Lung (tissue), 16 donors: ENCODE measurements around the gene PTGDR. TPM values are rescaled to one million over a fixed set of nuclear protein-coding genes. Genes with fewer than 3 reads are reported as not detected.
A peak's percentile ranks its signal among the peaks of the same experiment; 100 is the strongest.

Experiments
- ATAC-seq: fragments of 200-7000 bp; cut with Tn5 transposase; one replicate; pipeline ENCODE4 v1.9.1; 2020; ENCODE audit warnings: moderate number of reproducible peaks; ENCODE audit not compliant: insufficient read depth, low FRiP score
- DNase-seq, 3 donors: peaks; one replicate each; pipeline ENCODE4 v3.0.0-alpha.2; 2013 to 2017
- H3K27ac ChIP-seq, 2 donors: one replicate each; pipeline ENCODE4 v1.5.1; 2013; ENCODE audit warnings: mild to moderate bottlenecking in 2 of 2, moderate library complexity in 2 of 2, control low read depth in 1 of 2, inconsistent platforms in 1 of 2, low read depth in 1 of 2, low read length in 1 of 2
- H3K27me3 ChIP-seq, 3 donors: one replicate each; pipeline ENCODE4 v1.5.1; 2013; ENCODE audit warnings: low read length in 2 of 3; ENCODE audit not compliant: control insufficient read depth in 3 of 3, insufficient read depth in 3 of 3
- H3K36me3 ChIP-seq, 4 donors: one replicate each; pipeline ENCODE4 v1.5.1; 2013; ENCODE audit warnings: low read length in 4 of 4, mild to moderate bottlenecking in 1 of 4, moderate library complexity in 1 of 4; ENCODE audit not compliant: control insufficient read depth in 4 of 4, insufficient read depth in 4 of 4
- H3K4me1 ChIP-seq, 5 donors: one replicate each; pipeline ENCODE4 v1.5.1; 2013; ENCODE audit warnings: low read length in 5 of 5, mild to moderate bottlenecking in 2 of 5, moderate library complexity in 1 of 5; ENCODE audit not compliant: control insufficient read depth in 5 of 5, insufficient read depth in 5 of 5
- H3K4me3 ChIP-seq: one replicate; pipeline ENCODE4 v1.5.1; 2013; ENCODE audit warnings: mild to moderate bottlenecking, control low read depth, moderate library complexity
- H3K9ac ChIP-seq, 2 donors: one replicate each; pipeline ENCODE4 v1.5.1; 2013; ENCODE audit warnings: low read length in 2 of 2, control low read depth in 1 of 2; ENCODE audit not compliant: insufficient read depth in 1 of 2
- H3K9me3 ChIP-seq, 4 donors: one replicate each; pipeline ENCODE4 v1.5.1; 2013; ENCODE audit warnings: low read length in 3 of 4, mild to moderate bottlenecking in 1 of 4, moderate library complexity in 1 of 4; ENCODE audit not compliant: control insufficient read depth in 4 of 4, insufficient read depth in 3 of 4
- CTCF ChIP-seq: IDR thresholded peaks from 2 replicates; pipeline ENCODE4 v1.5.1; 2012; ENCODE audit warnings: mild to moderate bottlenecking; ENCODE audit errors: control extremely low read depth, extremely low read depth
- WGBS, 2 donors: extraction: QIAGEN DNeasy Blood & Tissue Kit; methylation state at CpG; one replicate each; pipeline ENCODE4 v1.1.7; 2013; 5-methylcytosine and 5-hydroxymethylcytosine counted together
- long read RNA-seq, 5 donors: transcript quantifications; one replicate each; lab custom pipeline, GENCODE V29; 2026
- polyA plus RNA-seq, 2 donors: library from polyadenylated mRNA; stranded (reverse); fragments of 200-250 nt; gene quantifications; one replicate each; pipeline ENCODE4 v1.2.1, GENCODE V29; 2013
- total RNA-seq, 2 donors: library from RNA; depleted of rRNA in 1 of 2; stranded (reverse); fragments of >200 nt in 1 of 2; gene quantifications; one replicate each; pipeline ENCODE4 v1.2.1, GENCODE V29; 2014 to 2021
- donor health status: control.
- donor health status: control.
- donor health status: Bipolar disorder and iron deficiency.
- donor health status: healthy.
- donor health status: DM: yes; HTN: yes; CAD: no.

PTGDR gene
- 1 to 10 TPM in 1 of 2 donors, under 1 TPM in 1; 0.88 to 1.7 TPM for total RNA-seq
- polyA plus RNA-seq, result under 1 TPM; 0.31 to 0.53 TPM
- long read RNA-seq, donor 1, result 0 reads
- long read RNA-seq, donor 2, result 0 reads
- long read RNA-seq, donor 3, result 0 reads
- long read RNA-seq, donor 4, partial matches to known transcripts, result 0 of 1 reads
- long read RNA-seq, donor 4, other reads (novel, unspliced or antisense), result 0 of 1 reads
- long read RNA-seq, donor 5, result 0 reads

DNA sequence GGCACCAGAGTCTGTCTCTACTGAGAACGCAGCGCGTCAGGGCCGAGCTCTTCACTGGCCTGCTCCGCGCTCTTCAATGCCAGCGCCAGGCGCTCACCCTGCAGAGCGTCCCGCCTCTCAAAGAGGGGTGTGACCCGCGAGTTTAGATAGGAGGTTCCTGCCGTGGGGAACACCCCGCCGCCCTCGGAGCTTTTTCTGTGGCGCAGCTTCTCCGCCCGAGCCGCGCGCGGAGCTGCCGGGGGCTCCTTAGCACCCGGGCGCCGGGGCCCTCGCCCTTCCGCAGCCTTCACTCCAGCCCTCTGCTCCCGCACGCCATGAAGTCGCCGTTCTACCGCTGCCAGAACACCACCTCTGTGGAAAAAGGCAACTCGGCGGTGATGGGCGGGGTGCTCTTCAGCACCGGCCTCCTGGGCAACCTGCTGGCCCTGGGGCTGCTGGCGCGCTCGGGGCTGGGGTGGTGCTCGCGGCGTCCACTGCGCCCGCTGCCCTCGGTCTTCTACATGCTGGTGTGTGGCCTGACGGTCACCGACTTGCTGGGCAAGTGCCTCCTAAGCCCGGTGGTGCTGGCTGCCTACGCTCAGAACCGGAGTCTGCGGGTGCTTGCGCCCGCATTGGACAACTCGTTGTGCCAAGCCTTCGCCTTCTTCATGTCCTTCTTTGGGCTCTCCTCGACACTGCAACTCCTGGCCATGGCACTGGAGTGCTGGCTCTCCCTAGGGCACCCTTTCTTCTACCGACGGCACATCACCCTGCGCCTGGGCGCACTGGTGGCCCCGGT, at the start of gene PTGDR:
Gene PTGDR (plus strand): TSS at position 198 of the 778 bp plus-strand sequence. CDS start 117 bp downstream, at position 315.
- ATAC-seq (no peak), DNase-seq (peak in 2 of 3 donors; percentile 11 to 21)
- no peaks in the 10 kb centered on the region for H3K36me3 ChIP-seq
- peaks cover 0 to 16% (median 12%) of the 10 kb centered on the region in 5 donors for H3K4me1 ChIP-seq
- H3K4me3 ChIP-seq, result peak within 1 kb of the TSS; percentile 50
- 1 to 3% methylated on average over 62 to 63 of the region's 63 CpGs for WGBS, 2 donors
- peaks cover 5 to 54% (median 44%) of the 10 kb centered on the region in 3 donors for H3K27me3 ChIP-seq
- no peak within 1 kb of the TSS for H3K9ac ChIP-seq
- peak within 1 kb of the TSS in 1 of 2 donors; percentile 35 for H3K27ac ChIP-seq
- H3K9me3 ChIP-seq, result no peaks in the 10 kb centered on the region
- TF ChIP-seq CTCF, result no peak

DNA sequence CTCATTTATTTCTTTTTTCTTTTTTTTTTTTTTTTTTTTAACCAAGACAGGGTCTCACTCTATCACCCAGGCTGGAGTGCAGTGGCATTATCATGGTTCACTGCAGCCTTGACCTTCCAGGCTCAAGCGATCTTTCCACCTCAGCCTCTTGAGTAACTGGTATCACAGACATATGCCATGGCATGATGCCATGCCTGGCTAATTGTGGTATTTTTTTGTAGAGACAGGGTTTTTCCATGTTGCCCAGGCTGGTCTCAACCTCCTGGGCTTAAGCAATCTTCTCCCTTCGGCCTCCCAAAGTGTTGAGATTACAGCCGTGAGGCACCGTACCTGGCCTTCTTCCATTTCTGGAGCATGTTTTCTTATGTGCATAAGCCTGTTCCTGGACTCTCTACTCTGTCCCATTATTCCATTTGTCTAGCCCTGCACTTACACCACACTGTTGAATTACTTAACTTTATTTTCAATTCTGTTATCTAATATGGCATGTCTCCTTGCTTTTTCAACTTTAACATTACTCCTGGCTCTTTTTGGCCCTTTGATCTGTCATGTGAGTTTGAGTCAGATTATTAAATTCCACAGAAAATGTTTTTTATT, 47.9 kb upstream of the PTGDR start:
- TF ChIP-seq CTCF, result no peak
- Histone ChIP-seq H3K4me3 (no peak overlapping the region), H3K36me3 (no peaks in the 10 kb centered on the region), H3K27me3 (no peaks in the 10 kb centered on the region), H3K27ac (no peak overlapping the region), H3K4me1 (no peaks in the 10 kb centered on the region), H3K9ac (no peak overlapping the region), H3K9me3 (no peaks in the 10 kb centered on the region)
- 81 to 94% methylated on average over 4 of the region's 4 CpGs for WGBS, 2 donors
- ATAC-seq, result no peak
- no peak for DNase-seq

DNA sequence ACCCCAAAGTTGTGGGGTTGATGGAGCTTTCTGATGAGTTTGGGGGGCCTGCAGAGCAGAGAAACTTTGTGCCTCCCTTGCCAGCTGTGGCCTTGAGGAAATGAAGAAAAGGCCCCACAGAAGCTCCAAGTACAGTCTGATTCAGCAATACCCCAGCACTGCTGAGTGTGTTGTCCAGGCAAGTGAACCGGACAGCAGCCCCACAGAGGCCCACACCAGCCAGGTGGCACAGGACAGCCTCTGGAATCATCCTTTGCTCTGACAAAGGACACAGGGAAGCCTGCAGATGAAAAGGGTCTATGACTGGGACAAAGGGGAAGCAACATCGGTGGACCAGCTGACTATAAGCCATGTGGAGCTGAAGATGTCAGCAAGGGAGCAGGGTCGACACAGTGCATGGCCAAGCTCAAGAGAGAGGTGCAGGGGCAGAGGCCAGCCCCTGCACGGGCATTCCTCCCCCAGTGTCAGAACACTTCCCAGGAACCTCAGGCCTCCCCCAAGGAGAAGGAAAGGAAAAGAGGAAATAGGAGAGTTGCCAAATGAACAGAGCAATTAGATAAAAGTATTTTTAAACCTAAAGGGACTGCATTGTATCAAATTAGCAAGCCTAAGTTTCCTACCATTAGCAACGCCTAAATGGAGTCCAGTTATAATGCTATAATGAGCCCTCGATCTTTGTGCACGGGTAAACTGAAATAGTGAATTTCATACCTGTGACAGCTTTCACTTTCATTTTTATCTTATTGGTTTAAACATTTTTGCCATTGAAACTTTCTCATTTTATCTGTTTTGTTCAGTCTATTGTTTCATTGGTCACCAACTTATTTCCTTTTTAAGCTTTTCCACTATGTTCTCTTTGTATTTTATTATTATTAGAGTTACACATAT, 46.3 kb upstream of the PTGDR start:
- DNase-seq (no peak), ATAC-seq (no peak)
- Histone ChIP-seq H3K36me3 (no peaks in the 10 kb centered on the region), H3K9ac (no peak overlapping the region), H3K4me1 (no peaks in the 10 kb centered on the region), H3K9me3 (no peaks in the 10 kb centered on the region), H3K27ac (no peak overlapping the region), H3K4me3 (no peak overlapping the region), H3K27me3 (no peaks in the 10 kb centered on the region)
- WGBS, 2 donors, result 47 to 54% methylated on average over 7 of the region's 7 CpGs
- no peak for TF ChIP-seq CTCF
